Hematopoietic multipotent progenitor cell (in vitro differentiated cells): ENCODE data around the gene DGAT2. TPM values are rescaled to one million over a fixed set of nuclear protein-coding genes. Genes with fewer than 3 reads are reported as not detected.

Experiments used
- DNase-seq, 3 donors: peaks; one replicate each; pipeline ENCODE4 v3.0.0-alpha.2; 2011 to 2015; ENCODE audit warnings: low read depth in 2 of 3, low spot score in 2 of 3
- total RNA-seq: library from RNA; depleted of rRNA; stranded (reverse); fragments of >200 nt; gene quantifications from one replicate; pipeline ENCODE4 v1.2.3, GENCODE V29; 2012

Gene DGAT2
- total RNA-seq, 1 donor = 1.1 TPM

DNA sequence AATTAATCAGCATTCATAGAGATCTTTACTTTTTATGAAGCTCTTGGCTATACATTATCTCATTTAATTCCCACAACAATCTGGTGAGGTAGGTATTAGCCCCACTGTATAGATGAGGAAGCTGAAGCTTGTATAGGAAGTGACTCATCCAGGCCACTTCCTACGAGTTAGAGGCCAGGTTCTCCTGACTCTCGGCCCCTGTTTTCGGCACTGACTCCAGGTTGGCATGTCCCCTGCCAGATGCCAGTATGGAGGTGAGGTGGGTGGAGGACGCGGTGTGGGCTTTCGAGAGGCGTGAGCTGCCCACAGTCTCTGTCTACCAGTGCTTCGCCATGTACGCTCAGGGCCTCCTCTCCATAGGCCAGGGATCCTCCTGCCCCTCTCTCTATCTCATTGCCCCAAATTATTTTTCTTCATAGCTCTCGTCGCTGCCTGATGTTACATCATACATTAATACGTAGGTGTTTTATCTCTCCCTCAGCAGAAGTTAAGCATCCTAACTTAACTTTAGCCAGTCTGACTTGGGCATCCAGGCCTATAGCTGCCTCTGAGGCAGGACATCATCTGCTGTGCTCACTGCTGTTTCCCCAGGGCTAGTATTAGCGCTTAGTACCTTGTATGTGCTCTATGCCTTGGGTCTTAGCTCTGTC is 9.0 kb downstream of the DGAT2 start:
- peak in 1 of 3 donors; percentile 26 for DNase-seq

DNA sequence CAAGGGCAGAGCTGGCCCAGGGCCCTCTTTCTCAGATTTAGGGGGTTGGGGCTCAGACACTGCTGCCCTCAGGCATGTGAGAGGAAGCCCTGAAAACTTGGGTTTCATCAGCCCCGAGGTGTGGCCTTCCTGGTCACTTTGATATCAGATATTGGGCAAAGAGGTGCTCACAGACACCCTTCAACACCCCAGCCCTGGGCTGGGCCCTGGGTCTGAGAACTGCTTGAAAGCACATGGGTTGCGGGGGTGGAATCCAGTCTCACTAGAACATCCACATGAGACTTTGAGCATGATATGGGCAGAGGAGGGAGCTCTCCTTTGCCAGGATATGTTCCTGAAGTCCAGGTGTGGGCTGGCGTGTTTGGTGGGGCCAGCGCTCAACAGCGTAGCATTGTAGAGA is 10.4 kb downstream of the DGAT2 start:
- DNase-seq = no peak

DNA sequence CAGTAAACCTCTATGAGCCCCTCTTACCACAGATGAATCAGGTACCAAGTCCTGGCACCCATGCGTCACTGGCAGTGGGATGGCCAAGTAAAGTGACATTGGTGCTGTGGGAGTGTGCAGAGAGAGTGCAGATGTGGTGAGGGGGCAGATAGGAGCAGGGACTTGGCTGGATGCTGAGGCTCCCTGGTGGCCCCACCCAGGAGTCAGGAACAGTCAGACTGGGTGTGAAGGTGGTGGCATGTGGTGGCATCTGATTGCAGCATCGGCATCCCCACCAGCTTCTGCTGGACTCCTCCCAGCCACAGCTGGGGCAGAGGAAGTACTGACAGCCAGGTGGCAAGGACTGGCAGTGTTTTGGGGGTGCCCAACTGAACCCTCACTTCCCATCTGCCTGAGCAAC is 11.4 kb downstream of the DGAT2 start:
- peak in 1 of 3 donors; percentile 58 for DNase-seq

DNA sequence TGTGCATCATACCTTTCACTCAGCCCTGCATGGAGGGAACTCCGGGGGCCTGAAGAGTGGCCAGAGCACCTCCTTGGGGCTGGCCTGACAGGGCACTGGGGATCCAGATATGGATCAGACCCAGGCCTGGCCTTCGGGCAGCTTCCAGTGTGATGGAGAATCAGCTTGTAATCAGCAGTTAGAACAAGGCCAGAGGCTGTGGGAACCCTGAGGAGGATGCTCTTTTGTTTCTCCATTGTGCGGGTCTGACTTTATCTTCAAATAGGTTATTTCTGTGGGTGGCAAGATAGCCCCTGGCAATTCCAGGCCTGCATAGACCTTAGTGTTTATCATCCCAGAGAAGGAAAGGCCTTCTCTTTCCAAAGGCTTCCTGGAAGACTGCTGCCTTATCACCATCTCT is 12.3 kb downstream of the DGAT2 start:
- no peak for DNase-seq

DNA sequence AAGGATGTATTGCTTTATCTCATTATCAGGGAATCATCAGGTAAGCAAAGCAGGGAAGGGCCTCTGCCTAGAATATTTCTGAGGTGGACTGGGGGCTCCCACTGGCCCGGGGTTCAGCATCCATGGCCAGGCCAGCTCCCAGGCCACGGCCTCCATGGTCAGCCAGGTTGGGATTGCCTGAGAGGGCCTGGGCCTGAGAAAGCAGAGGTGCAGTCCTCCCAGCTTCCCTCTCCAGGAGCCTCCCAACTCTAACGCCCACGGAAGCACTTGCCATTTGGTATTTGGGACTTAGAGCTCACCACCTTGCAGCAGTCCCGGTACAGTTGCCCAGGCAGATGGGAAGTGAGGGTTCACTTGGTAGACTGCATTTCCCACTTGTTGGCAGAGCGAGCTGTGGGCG is 12.7 kb downstream of the DGAT2 start:
- no peak for DNase-seq

DNA sequence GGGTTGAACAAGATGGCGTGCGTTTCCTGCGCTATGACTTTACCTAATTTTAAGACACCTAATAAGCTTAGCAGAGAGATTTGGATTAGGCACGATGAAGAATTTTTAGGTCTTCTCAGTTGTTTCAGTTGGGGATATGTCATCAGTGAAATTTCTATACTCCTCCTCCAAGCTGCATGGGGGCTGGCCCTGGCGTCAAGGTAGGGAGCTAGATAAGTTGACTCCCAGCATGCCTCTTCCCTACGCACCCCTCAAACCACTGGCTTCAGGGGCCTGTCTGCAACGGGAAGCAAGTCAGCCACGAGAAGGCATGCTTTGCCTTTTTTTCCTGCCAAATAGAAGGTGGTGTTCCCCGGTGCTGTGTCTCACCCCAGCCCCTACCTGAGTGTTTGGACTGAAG is 13.3 kb downstream of the DGAT2 start:
- DNase-seq = no peak

DNA sequence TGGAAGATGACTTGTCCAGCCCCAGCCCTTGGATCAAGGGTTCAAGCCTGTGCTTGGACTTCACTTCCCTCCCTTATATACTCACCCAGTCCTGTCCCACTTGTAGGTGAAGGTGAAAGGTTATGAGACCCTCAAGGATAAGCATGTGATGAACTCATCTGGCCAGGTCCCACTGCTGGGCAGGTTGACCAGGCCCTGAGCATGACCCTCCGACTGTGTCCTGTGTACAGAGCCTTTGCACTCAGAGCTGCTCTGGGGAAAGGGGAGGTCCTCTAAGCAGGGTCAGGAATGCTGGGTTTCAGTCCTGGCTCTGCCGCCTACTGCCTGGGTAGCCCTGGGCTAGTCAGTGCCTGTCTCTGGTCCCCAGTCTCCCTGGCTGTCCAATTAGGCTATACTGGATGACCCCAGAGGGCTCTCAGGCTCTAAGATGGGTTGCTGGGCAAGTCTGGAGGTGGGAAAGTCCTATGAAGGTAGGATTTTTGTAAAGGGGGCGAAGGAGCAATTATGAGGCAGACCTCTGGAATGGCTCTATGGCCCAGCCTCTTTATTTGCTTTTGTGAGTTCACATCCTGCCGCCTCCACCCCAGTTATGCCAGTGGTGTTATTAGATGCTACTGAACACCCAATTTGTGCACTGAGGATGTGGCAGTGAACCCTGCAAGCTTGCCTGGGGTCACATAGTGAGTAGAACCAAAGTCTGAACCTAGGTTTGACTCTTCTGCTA is 14.1 kb downstream of the DGAT2 start:
- DNase-seq = no peak

DNA sequence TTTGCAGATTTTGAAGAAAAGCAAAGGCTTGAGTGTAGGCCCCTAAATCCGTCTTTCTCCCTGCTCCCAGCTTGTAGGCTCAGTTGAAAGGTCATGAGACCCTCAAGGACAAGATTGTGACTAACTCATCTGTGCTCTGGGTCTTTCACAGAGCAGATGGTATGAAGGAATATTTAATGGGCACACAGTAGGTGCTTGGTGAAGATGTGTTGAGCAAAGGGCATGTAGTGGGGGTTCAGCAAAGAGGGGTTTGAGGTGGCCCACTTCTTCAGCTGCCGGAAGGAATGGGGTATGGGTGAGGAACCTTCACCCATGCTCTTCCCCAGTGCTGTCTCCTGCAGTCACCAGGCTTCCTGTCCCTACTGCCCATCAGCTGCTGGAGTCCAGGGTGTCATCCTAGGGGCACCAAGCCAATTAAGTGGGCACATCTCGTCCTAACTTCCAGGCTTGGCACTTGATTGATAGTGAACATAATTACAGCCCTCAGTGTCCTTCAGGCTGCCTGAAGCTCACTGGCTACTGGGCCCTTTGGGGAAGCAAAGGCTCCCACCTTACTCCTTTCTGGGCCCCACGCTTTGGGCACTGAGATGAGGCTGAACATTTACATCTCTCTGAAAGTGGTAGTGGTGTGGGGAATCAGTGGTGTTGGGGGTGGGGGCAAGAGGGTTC is 15.0 kb downstream of the DGAT2 start:
- no peak for DNase-seq

DNA sequence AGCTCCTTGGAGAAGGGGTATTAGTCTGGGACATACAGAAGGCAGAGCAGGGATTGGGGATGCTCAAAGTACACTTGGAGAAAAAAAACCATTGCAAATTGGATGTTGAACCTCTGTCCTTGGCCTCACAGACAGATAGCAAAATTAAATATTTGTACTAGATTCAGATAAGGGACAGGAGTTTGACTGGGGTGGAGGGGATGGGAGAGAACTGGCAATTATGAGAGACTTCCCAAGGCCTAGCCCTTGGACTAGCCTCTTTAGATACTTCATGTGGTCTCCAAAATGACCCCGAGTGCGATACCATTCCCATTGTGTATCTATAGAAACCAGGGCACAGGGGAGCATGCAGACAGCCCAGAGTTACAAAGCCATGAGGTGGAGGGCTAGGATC is 15.5 kb downstream of the DGAT2 start:
- no peak for DNase-seq

DNA sequence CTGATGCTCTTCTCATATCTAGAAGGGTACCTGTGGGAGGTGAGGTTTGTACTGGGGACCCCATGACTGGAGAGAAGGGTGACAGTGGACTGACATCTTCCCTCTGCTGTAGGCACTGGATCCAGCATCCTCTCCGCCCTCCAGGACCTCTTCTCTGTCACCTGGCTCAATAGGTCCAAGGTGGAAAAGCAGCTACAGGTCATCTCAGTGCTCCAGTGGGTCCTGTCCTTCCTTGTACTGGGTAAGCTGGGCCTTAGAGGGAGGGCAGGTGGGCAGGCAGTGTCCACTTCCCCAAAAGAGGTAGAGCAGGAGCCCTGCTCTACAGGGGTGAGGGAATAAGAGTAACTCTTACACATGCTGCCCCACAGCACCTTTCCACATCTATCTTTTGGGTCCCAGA is 15.9 kb downstream of the DGAT2 start:
- no peak for DNase-seq

DNA sequence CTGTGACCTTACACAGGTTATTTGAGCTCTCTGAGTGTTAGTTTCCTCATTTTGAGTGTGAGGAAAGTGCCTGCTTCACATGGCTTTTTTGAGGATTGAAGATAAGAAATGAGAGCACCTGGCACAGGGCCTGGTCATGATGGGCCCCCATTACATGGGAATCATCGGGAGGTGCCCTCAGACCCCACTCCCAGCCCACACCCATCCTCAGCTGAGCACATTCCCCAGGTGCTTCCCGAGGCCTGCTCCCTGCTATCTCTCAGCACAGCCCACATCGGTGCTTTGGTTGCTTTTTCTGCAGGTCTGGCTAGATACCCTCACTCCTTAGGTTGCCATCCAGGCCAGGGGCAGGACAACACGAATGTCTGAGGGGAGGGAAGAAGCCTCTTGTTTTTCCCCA is 16.6 kb downstream of the DGAT2 start:
- no peak for DNase-seq

DNA sequence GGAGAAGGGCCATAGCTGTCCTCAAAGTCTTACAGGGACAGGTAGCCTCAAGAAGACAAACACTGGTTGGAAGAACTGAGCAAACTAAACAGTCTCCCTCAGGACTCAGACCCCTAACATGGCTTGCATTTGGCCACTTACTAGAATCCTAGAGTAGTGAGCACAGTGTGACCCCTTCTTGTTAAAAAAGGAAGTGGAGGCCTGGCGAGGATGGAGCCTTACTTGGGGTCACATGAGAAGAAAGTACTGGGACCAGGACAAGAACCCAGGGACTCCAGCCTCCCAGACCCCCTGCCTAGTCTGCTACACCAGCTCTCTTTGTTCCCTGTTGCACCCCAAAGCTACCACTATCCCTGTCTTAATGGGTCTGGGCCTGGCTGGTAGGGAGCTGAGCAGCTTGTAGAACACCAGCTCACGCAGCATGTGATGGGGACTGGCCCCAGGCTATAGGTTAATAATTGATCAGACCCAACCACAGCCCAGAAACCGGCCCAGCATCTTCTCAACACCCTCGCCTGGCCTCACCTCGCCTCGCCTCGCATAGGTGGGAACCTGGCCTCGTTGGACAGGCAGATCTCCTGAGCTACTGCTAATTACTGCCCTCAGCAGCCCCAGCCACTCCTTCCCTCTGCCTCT is 17.6 kb downstream of the DGAT2 start:
- DNase-seq = no peak

DNA sequence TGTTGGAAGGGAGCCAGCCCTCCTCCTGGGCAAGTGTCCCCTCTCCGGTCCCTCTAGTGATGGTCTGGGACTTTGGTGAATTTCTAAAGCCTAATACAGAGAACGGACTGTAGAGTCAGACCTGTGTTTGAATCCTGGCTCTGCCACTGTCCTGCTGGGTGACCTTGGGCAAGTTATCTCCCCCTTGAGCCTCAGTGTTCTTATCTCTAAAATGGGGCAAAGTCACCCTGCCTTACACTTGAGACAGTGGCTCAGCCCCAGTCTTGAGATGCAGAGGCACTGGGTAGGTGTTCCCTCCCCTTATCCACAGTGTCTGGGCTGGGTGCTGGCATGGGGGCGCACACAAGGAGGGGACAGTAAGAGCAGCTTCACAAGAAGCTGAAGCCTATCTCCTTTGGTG is 20.9 kb downstream of the DGAT2 start:
- DNase-seq = no peak

DNA sequence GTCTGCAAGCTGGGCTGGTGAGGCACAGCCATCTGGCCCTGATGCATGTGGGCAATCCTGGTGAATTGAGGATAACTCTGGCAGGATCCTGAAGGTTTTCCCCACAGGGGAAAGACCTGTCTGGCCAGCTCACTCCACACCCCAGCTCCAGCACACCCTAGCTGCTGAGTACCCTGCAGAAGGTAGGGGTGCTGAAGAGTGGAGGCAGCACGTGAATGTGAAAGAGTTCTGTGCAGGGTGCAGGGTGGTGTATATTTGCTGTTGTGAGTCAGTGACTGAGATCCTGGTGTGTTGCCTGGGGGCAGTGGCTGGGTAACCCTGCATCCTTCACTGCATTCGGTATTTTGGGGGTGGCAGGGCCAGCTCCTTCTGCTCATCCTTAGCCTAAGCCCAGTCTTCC is 22.4 kb downstream of the DGAT2 start:
- no peak for DNase-seq

DNA sequence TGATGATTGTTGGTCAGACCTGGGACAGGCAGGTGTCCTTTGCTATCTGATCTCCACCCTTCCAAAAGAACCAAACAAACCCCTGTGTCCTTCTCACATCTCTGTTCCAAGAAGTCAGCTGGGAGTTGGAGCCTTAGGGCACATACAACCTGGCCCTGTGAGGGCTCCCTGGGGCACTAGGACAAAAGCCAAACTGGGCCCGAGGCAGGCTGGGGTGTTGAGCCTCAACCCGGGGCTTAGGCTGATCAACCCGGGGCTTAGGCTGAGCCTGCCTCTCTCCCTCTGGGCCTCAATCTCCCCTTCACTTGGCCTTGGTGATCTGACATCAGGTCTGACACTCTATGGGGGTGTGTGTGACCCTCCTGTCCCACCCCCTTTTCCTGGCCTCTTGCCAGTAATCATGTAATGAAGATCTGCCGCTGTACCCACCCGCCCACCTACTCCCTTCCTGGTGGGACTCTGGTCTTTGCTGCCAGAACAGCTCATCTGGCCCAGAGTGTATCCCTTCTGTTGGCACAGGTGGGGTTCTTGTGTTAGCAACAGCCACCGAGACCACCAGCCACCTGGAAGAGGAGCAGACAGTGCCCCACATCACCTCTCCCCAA is 23.7 kb downstream of the DGAT2 start:
- no peak for DNase-seq

DNA sequence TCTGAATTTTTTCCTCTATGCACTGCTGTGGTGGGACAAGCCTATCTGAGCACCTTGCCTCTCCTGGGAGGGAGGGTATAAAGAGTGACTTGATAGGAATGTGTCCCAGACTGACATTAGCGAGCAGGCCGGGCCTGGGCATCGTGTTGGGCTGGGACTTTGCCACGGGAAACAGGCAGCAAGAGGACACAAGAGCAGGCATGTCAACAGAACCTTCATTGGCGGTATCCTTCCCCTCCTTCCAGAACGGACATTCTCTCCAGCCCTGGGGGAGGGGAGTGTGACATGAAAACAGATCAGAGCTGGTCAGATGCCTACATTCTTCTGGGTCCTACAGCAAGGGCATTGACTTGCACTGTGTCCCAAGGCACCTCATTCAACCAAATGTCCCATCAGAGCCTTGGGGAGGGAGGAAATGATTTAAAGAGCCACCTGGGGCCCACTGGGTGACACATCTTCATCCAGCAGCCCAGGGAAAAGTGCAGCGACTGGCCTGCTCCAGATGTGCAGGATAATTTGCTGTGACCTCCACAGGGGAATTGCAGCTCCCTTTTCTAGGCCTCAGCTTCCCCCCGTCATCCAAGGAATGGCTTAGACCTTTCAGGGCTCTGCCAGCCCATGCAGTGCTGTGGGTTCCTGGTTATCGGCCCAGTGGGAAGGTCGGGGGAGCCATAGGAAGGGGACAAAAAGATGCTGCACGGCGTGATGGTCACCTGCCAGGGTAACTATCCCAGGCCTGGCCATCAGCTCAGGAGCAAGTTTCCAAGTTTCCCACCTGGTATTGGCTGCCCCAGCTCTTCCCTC is 24.6 kb downstream of the DGAT2 start:
- no peak for DNase-seq

DNA sequence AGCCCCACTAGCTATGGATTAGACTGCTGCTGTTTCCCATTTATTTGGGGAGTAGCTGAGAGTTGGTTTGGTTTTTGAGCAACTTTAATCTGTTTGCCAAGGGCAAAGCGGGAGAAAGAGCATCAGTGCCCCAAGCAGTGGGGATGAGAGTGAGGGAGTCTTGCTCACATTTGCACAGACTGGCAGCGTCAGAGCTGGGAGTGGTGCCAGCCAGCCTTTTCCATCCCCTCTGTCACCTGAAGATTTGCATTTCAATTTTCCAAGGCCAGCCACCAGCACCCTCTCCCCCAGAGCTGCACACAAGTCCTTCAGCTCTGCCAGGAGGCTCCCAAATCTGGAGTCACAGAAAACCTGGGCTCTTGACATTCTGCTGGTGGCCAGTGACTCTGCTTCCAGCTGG is 25.4 kb downstream of the DGAT2 start:
- no peak for DNase-seq

DNA sequence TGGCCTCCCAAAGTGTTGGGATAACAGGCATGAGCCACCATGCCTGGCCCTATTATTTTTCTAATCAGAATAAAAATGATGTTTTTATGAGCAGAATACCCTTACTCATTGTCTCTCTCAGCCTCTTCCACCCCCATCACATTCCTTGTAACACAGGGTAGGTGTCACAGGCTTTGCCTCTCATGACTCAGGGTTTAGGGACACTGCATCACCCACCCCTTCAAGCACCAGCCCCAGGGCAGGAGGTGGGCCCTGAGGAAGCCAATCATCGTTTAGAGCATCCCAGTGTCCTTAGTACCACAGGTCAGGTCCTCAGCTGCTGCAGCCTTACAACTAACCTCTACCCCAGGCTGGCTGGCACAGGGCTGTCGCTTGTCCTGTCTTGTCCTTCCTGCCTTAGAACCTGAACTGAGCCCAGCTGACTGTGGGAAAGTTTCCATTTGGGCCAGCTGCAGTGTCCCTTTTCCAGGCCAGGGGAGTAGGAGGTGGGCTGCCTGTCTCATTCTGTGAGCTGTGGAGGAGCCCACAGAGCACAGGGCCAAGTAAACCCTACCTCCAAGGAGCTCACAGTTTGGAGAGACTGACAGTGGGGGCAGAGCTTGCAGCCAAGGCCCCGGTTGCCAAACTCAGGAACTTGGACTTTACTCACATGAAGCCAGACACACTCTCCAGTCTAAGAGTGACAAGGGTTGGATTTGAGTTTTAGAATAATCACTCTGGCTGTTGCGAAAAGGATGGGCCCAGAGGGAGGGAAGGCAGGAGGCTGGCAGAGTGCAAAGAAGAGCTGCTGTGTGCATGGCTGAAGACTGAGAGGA is 26.9 kb downstream of the DGAT2 start:
- DNase-seq = no peak

DNA sequence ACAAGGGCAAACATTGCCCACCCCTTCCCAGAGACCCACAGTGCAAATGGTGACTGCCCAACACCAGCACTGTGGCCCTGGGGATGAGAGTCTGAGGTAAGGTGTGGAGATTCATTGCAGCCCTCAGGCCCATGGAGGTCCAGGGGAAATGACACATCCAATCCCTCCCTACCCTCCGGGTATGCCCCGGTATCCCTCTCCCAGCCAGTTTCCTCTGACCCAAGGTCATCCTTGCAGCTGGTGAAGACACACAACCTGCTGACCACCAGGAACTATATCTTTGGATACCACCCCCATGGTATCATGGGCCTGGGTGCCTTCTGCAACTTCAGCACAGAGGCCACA is 27.5 kb downstream of the DGAT2 start:
- no peak for DNase-seq

DNA sequence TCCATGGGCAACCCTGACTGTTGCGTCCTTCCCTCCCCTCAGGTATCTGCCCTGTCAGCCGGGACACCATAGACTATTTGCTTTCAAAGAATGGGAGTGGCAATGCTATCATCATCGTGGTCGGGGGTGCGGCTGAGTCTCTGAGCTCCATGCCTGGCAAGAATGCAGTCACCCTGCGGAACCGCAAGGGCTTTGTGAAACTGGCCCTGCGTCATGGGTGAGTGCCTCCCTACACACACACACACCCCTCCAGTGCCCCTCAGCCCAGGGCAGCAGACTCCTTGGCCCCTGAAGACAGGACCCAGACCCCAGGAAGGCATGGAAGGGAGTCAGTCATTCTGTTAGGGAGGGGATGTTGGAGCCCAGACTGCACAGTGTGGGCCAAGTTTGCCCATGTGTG is 28.5 kb downstream of the DGAT2 start:
- no peak for DNase-seq
